Stimulated activated naive B cell treated with anti-CD40 and anti-IgM and Interleukin-4, amounts not matched to agents 10 μg/mL and 1 μg/mL and 100 μg/mL, for 72 hours (primary cell): ENCODE measurements around the gene ADGRF5.
A peak's percentile ranks its signal among the peaks of the same experiment; 100 is the strongest.

Experiments
- ATAC-seq, 2 donors: fragments of 150-1000 bp; cut with Tn5 transposase; replicated peaks; 2 replicates each; pipeline ENCODE4 v1.10.0; 2021; ENCODE audit warnings: moderate library complexity in 1 of 2
- DNase-seq: peaks from one replicate; pipeline ENCODE4 v3.0.0; 2021
- H3K27ac Mint-ChIP-seq: one replicate; pipeline ENCODE4 v1.8.0; 2022; ENCODE audit warnings: mild to moderate bottlenecking, mixed read lengths
- H3K27me3 Mint-ChIP-seq, 2 donors: one replicate each; pipeline ENCODE4 v1.8.0; 2022; ENCODE audit warnings: mixed read lengths in 2 of 2
- H3K36me3 Mint-ChIP-seq, 2 donors: one replicate each; pipeline ENCODE4 v1.8.0; 2022; ENCODE audit warnings: mixed read lengths in 2 of 2, mild to moderate bottlenecking in 1 of 2
- H3K4me1 Mint-ChIP-seq, 2 donors: one replicate each; pipeline ENCODE4 v1.8.0; 2022; ENCODE audit warnings: mixed read lengths in 2 of 2, mild to moderate bottlenecking in 1 of 2
- H3K4me3 Mint-ChIP-seq, 2 donors: one replicate each; pipeline ENCODE4 v1.8.0; 2022; ENCODE audit warnings: mild to moderate bottlenecking in 2 of 2, mixed read lengths in 2 of 2, moderate library complexity in 1 of 2
- H3K9me3 Mint-ChIP-seq, 2 donors: one replicate each; pipeline ENCODE4 v1.8.0; 2022; ENCODE audit warnings: mixed read lengths in 2 of 2, mild to moderate bottlenecking in 1 of 2

The ADGRF5 gene, protein sequence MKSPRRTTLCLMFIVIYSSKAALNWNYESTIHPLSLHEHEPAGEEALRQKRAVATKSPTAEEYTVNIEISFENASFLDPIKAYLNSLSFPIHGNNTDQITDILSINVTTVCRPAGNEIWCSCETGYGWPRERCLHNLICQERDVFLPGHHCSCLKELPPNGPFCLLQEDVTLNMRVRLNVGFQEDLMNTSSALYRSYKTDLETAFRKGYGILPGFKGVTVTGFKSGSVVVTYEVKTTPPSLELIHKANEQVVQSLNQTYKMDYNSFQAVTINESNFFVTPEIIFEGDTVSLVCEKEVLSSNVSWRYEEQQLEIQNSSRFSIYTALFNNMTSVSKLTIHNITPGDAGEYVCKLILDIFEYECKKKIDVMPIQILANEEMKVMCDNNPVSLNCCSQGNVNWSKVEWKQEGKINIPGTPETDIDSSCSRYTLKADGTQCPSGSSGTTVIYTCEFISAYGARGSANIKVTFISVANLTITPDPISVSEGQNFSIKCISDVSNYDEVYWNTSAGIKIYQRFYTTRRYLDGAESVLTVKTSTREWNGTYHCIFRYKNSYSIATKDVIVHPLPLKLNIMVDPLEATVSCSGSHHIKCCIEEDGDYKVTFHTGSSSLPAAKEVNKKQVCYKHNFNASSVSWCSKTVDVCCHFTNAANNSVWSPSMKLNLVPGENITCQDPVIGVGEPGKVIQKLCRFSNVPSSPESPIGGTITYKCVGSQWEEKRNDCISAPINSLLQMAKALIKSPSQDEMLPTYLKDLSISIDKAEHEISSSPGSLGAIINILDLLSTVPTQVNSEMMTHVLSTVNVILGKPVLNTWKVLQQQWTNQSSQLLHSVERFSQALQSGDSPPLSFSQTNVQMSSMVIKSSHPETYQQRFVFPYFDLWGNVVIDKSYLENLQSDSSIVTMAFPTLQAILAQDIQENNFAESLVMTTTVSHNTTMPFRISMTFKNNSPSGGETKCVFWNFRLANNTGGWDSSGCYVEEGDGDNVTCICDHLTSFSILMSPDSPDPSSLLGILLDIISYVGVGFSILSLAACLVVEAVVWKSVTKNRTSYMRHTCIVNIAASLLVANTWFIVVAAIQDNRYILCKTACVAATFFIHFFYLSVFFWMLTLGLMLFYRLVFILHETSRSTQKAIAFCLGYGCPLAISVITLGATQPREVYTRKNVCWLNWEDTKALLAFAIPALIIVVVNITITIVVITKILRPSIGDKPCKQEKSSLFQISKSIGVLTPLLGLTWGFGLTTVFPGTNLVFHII (N-terminal part only)

DNA sequence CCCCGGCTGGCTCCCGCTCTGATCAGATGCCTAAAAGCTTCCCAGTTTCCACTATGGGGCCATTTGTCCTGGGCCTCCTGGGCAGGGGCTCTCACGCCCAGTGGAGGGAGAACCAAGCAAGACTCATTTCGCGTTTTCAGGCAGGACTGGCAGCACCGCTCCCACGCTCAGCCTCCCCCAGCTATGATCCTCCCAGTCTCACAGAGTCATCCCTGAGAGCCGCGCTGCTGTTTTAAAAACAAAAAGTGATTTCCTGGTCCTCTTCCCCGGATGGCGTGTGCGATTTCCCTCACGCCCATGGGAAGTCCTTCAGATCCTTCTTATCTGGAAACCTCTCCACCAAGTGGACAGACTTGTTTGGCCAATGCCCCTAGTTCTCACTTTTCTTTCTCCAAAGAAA, at the start of gene ADGRF5:
Gene ADGRF5 (minus strand): TSS at position 208 of the 400 bp plus-strand sequence. CDS start 15,176 bp downstream, outside the sequence.
- DNase-seq, result no peak
- H3K27ac Mint-ChIP-seq, result no peak within 1 kb of the TSS

GRCh38 chr6:46969206-46969605, 47.5 kb upstream of the ADGRF5 start:
- ATAC-seq (no peak), DNase-seq (no peak)
- Mint-ChIP-seq H3K4me3 (no peak overlapping the region), H3K27me3 (no peaks in the 10 kb centered on the region), H3K36me3 (no peaks in the 10 kb centered on the region), H3K27ac (no peak overlapping the region), H3K4me1 (no peaks in the 10 kb centered on the region), H3K9me3 (no peaks in the 10 kb centered on the region)

More for the DNA sequence above, at the start of gene ADGRF5:
- no peak for ATAC-seq
- Mint-ChIP-seq H3K9me3 (peaks cover 1 to 3% of the 10 kb centered on the region in 2 donors), H3K4me3 (no peak within 1 kb of the TSS), H3K27me3 (no peaks in the 10 kb centered on the region), H3K36me3 (no peaks in the 10 kb centered on the region), H3K4me1 (no peaks in the 10 kb centered on the region)

GRCh38 chr6:46967826-46968349, 46.1 kb upstream of the ADGRF5 start:
- ATAC-seq, result no peak
- Mint-ChIP-seq H3K36me3 (no peaks in the 10 kb centered on the region), H3K27ac (no peak overlapping the region)

GRCh38 chr6:46964716-46965519, 43.2 kb upstream of the ADGRF5 start:
- Mint-ChIP-seq H3K36me3 (no peaks in the 10 kb centered on the region), H3K27me3 (no peaks in the 10 kb centered on the region), H3K4me3 (no peak overlapping the region), H3K9me3 (no peaks in the 10 kb centered on the region), H3K27ac (no peak overlapping the region), H3K4me1 (no peaks in the 10 kb centered on the region)
- ATAC-seq (no peak), DNase-seq (no peak)

More at GRCh38 chr6:46967826-46968349, 46.1 kb upstream of the ADGRF5 start:
- Mint-ChIP-seq H3K4me3 (no peak overlapping the region), H3K4me1 (no peaks in the 10 kb centered on the region), H3K9me3 (no peaks in the 10 kb centered on the region), H3K27me3 (no peaks in the 10 kb centered on the region)
- DNase-seq, result no peak

DNA sequence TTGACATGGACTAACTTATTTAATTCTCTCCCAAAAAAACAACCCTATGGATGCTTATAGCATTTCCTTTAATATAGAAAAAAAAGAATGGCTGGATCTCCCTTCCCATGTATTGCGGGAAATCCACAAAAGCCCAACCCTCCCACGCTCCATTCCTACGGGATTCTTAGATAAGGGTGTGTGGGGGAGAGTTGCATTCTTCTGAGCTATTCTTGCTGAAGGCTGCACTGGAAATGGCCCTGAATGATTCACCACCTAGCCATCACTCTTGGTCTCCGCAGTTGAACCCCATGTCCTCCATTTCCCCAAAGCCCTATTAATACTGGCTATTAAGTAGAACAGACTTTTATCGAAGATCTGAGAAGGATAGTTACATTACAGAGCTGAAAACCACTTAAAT, 41.9 kb upstream of the ADGRF5 start:
- no peaks in the 10 kb centered on the region for H3K4me1 Mint-ChIP-seq
- no peak for DNase-seq
- no peak overlapping the region for H3K27ac Mint-ChIP-seq
- ATAC-seq, result no peak
- no peak overlapping the region for H3K4me3 Mint-ChIP-seq
- H3K27me3 Mint-ChIP-seq, result peaks cover 4 to 5% of the 10 kb centered on the region in 2 donors
- H3K9me3 Mint-ChIP-seq, result no peaks in the 10 kb centered on the region
- H3K36me3 Mint-ChIP-seq, result no peaks in the 10 kb centered on the region

- ATAC-seq (no peak), DNase-seq (no peak)
- Mint-ChIP-seq H3K9me3 (no peaks in the 10 kb centered on the region), H3K36me3 (no peaks in the 10 kb centered on the region), H3K27me3 (peaks cover 4 to 5% of the 10 kb centered on the region in 2 donors), H3K4me1 (no peaks in the 10 kb centered on the region), H3K27ac (no peak overlapping the region), H3K4me3 (no peak overlapping the region)
These were observed 41.3 kb upstream of the ADGRF5 start for GRCh38 chr6:46963039-46963438.

- ATAC-seq, result no peak
- no peaks in the 10 kb centered on the region for H3K9me3 Mint-ChIP-seq
- no peaks in the 10 kb centered on the region for H3K4me1 Mint-ChIP-seq
- no peak overlapping the region for H3K4me3 Mint-ChIP-seq
- peaks cover 5 to 6% of the 10 kb centered on the region in 2 donors for H3K27me3 Mint-ChIP-seq
- no peak for DNase-seq
- H3K27ac Mint-ChIP-seq, result no peak overlapping the region
- no peaks in the 10 kb centered on the region for H3K36me3 Mint-ChIP-seq
These were observed 40.0 kb upstream of the ADGRF5 start for GRCh38 chr6:46961711-46962110.

GRCh38 chr6:46961232-46961631, 39.5 kb upstream of the ADGRF5 start:
- Mint-ChIP-seq H3K27me3 (peaks cover 6 to 8% of the 10 kb centered on the region in 2 donors), H3K27ac (no peak overlapping the region), H3K4me1 (no peaks in the 10 kb centered on the region), H3K4me3 (no peak overlapping the region), H3K9me3 (no peaks in the 10 kb centered on the region), H3K36me3 (no peaks in the 10 kb centered on the region)
- DNase-seq, result no peak
- ATAC-seq, result peak; percentile 68 to 72

DNA sequence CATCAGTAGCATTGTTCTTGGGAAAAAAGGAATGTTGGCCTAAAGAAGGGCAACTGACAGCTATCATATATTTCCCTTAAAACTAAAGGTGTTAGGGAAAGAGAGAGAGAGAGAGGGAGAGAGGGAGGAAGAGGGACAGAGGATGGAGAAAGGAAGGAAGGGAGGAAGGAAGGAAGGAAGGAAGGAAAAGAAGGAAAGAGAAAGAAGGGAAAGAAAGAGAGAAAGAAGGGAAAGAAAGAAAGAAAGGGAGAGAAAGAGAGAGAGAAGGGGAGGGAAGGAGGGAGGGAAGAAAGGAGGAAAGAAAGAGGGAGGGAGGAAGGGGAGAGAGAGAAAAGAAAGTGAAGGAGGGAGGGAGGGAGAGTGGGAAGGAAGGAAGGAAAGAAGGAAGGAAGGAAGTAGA, 37.7 kb upstream of the ADGRF5 start:
- Mint-ChIP-seq H3K36me3 (no peaks in the 10 kb centered on the region), H3K27ac (no peak overlapping the region), H3K9me3 (no peaks in the 10 kb centered on the region), H3K4me3 (no peak overlapping the region), H3K27me3 (peaks cover 11 to 13% of the 10 kb centered on the region in 2 donors), H3K4me1 (no peaks in the 10 kb centered on the region)
- no peak for ATAC-seq
- no peak for DNase-seq

GRCh38 chr6:46956409-46956808, 34.7 kb upstream of the ADGRF5 start:
- Mint-ChIP-seq H3K36me3 (no peaks in the 10 kb centered on the region), H3K4me1 (no peaks in the 10 kb centered on the region), H3K4me3 (no peak overlapping the region), H3K9me3 (no peaks in the 10 kb centered on the region), H3K27ac (no peak overlapping the region), H3K27me3 (peaks cover 11 to 13% of the 10 kb centered on the region in 2 donors)
- DNase-seq (no peak), ATAC-seq (no peak)

- no peaks in the 10 kb centered on the region for H3K9me3 Mint-ChIP-seq
- ATAC-seq (no peak), DNase-seq (no peak)
- peaks cover 11 to 13% of the 10 kb centered on the region in 2 donors for H3K27me3 Mint-ChIP-seq
- H3K4me1 Mint-ChIP-seq, result no peaks in the 10 kb centered on the region
- H3K36me3 Mint-ChIP-seq, result no peaks in the 10 kb centered on the region
- no peak overlapping the region for H3K4me3 Mint-ChIP-seq
- no peak overlapping the region for H3K27ac Mint-ChIP-seq
These were observed 33.2 kb upstream of the ADGRF5 start for GRCh38 chr6:46954837-46955451.

- Mint-ChIP-seq H3K27me3 (peaks cover 5 to 9% of the 10 kb centered on the region in 2 donors), H3K4me3 (no peak overlapping the region), H3K36me3 (no peaks in the 10 kb centered on the region), H3K27ac (no peak overlapping the region), H3K9me3 (no peaks in the 10 kb centered on the region), H3K4me1 (no peaks in the 10 kb centered on the region)
- ATAC-seq (no peak), DNase-seq (no peak)
These were observed 32.2 kb upstream of the ADGRF5 start for GRCh38 chr6:46953921-46954320.

DNA sequence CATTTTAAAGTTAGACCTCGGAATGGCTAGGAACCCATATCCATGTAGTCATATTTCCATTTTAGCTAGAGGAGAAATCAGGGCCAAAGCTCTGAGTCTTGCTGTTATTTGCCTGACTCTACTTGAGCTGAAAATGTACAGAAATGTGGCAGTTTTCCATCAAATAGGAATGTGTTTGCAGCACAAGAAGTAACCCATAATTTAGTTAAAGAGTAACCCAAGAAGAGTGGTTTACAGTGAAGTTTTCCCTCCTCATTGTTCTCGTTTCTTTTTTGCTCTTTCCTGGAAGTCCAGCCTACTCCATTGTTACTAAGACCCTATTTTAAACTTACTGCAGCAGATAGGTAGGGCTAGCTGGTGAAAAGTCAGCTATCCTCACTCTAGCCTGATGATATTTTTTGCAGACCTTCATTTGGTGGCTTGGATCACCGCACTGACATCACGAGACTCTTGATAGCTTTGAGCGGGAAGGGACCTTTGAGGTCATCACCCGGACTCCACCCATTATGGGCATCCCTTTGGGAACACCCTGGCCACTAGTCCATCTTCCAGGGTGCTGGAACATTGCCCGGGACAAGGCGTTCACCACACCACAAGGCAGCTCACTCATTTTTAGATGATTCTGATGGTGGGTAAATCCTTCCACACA, 28.0 kb upstream of the ADGRF5 start:
- Mint-ChIP-seq H3K4me3 (no peak overlapping the region), H3K9me3 (no peaks in the 10 kb centered on the region), H3K4me1 (no peaks in the 10 kb centered on the region), H3K27me3 (no peaks in the 10 kb centered on the region), H3K27ac (no peak overlapping the region), H3K36me3 (no peaks in the 10 kb centered on the region)
- ATAC-seq (no peak), DNase-seq (no peak)
